Left lung (tissue), 10 donors: ENCODE data around the gene SNRPF. TPM values are rescaled to one million over a fixed set of nuclear protein-coding genes. Genes with fewer than 3 reads are reported as not detected.

Experiments used
- ATAC-seq: fragments of 200-7000 bp; cut with Tn5 transposase; one replicate; pipeline ENCODE4 v1.9.1; 2020; ENCODE audit warnings: moderate library complexity
- DNase-seq, 4 donors: peaks; one replicate each; pipeline ENCODE4 v3.0.0-alpha.2; 2013 to 2020
- H3K27ac ChIP-seq, 2 donors: fragments of 200-600 bp; sonication (generic) in 1 of 2; one replicate each; pipeline versions ENCODE4 v1.5.0 to v1.8.0; 2020 to 2021
- H3K27me3 ChIP-seq, 2 donors: fragments of 200-600 bp; sonication (generic) in 1 of 2; one replicate each; pipeline versions ENCODE4 v1.5.0 to v1.8.0; 2020 to 2021
- H3K36me3 ChIP-seq, 2 donors: fragments of 200-600 bp; sonication (generic) in 1 of 2; one replicate each; pipeline versions ENCODE4 v1.5.0 to v1.8.0; 2020 to 2021
- H3K4me1 ChIP-seq, 2 donors: fragments of 200-600 bp; one replicate each; pipeline ENCODE4 v1.8.0; 2021
- H3K4me3 ChIP-seq, 2 donors: fragments of 200-600 bp; sonication (generic) in 1 of 2; one replicate each; pipeline versions ENCODE4 v1.5.0 to v1.8.0; 2020 to 2021; ENCODE audit warnings: mild to moderate bottlenecking in 1 of 2
- H3K9me3 ChIP-seq, 2 donors: fragments of 200-600 bp; sonication (generic) in 1 of 2; one replicate each; pipeline versions ENCODE4 v1.5.0 to v1.8.0; 2020 to 2021
- CTCF ChIP-seq, 2 donors: fragments of 200-600 bp; sonication (generic) in 1 of 2; IDR thresholded peaks; one replicate each; pipeline versions ENCODE4 v1.5.0 to v1.8.0; 2021; ENCODE audit warnings: antibody characterized with exemption in 2 of 2
- intact Hi-C, 2 donors: fragments of 100-400 bp; cut with DNase I; formaldehyde crosslinking; loops; one replicate each; pipeline versions ENCODE4 v1.11.2 to v1.14.2; 2022
- polyA plus RNA-seq, 6 donors: library from polyadenylated mRNA; unstranded; fragments of 120-200 nt; gene quantifications; one replicate each; pipeline ENCODE4 v1.2.1, GENCODE V29; 2013; ENCODE audit not compliant: insufficient read length in 6 of 6
- total RNA-seq, 2 donors: library from RNA; stranded (reverse); fragmentation: NEBNext Ultra II Directional; extraction: Animal tissue kit (Norgen Biotek cat#: 25700); gene quantifications; one replicate each; pipeline ENCODE4 v1.2.1, GENCODE V29; 2021
- donor health status: DM: no; HTN: yes; CAD: no.
- donor health status: DM: no; HTN: no; CAD: no.

Gene SNRPF
- total and polyA plus RNA-seq, 8 donors: 16.4 to 94.5 (median 86.1) TPM

DNA sequence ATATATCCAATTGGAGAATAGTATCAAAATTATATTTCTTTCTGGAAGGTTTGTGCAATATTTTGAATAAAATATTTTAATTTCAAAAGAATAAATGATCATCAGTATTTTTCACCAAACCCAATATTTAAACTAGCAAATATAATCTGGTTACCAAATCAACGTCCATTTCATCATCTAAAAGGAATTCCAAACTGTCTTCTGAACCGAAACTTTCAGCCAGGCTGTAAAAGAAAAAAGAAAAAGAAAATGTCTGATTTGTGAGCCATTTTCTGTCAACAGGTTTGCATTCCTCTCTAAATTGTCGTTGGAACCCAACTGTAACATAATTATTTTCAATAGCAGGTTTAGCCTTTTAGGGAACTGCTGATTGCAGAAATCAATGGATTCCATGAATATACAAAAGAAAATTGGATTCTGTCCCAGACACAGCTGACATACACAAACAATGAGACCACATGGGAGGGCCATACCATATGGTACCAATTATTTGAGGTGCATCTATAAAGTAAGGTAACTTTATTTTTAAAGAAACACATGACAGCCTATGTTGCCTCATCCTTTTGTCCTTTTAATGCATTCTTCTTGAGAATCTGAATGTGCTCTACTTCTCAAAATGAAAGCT lies 22.7 kb downstream of the SNRPF start:
- no peaks in the 10 kb centered on the region for H3K4me1 ChIP-seq
- H3K36me3 ChIP-seq: no peaks in the 10 kb centered on the region
- intact Hi-C loops: no loop called here
- H3K4me3 ChIP-seq: no peak overlapping the region
- no peak for ATAC-seq
- H3K27ac ChIP-seq: no peak overlapping the region
- H3K9me3 ChIP-seq: peaks cover 0 to 14% of the 10 kb centered on the region in 2 donors
- DNase-seq: no peak
- no peak for TF ChIP-seq CTCF (IDR thresholded peaks at IDR 0.05)
- no peaks in the 10 kb centered on the region for H3K27me3 ChIP-seq

DNA sequence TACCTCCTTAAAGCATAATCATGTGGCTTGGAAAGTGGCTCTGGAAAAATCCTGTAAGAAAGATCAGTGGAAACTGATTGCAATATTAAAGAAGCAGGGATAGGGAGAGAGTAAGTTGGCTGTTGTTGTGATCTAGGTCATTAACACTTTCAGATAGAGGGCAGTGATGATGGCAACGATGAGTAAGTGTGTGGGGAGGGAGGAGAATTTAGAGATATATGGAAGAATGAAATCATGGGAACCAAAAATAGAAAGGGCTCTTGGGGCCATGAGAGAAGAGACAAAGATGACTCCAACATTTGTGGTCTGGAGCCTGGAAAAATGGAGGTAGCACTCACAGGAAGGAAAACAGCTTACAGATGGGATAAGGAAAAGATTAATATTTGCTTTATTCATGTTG lies 23.3 kb downstream of the SNRPF start:
- Histone ChIP-seq H3K27ac (no peak overlapping the region), H3K4me1 (no peaks in the 10 kb centered on the region), H3K9me3 (peaks cover 0 to 14% of the 10 kb centered on the region in 2 donors), H3K36me3 (no peaks in the 10 kb centered on the region), H3K4me3 (no peak overlapping the region), H3K27me3 (no peaks in the 10 kb centered on the region)
- DNase-seq (no peak), ATAC-seq (peak; percentile 41)
- intact Hi-C loops: no loop called here
- no peak for TF ChIP-seq CTCF (IDR thresholded peaks at IDR 0.05)

- no peak for DNase-seq
- TF ChIP-seq CTCF (IDR thresholded peaks at IDR 0.05): no peak
- intact Hi-C loops: no loop called here
These were observed 24.1 kb downstream of the SNRPF start for GRCh38 chr12:95882873-95883272.

GRCh38 chr12:95884998-95885397 lies 26.2 kb downstream of the SNRPF start:
- TF ChIP-seq CTCF (IDR thresholded peaks at IDR 0.05): no peak
- Histone ChIP-seq H3K9me3 (peaks cover 0 to 14% of the 10 kb centered on the region in 2 donors), H3K4me3 (no peak overlapping the region), H3K27me3 (no peaks in the 10 kb centered on the region), H3K27ac (peak overlapping the region in 1 of 2 donors; percentile 8), H3K4me1 (no peaks in the 10 kb centered on the region), H3K36me3 (no peaks in the 10 kb centered on the region)
- ATAC-seq: no peak
- intact Hi-C loops: no loop called here
- no peak for DNase-seq

More at GRCh38 chr12:95882873-95883272, 24.1 kb downstream of the SNRPF start:
- Histone ChIP-seq H3K4me3 (no peak overlapping the region), H3K9me3 (peaks cover 0 to 14% of the 10 kb centered on the region in 2 donors), H3K27ac (no peak overlapping the region), H3K36me3 (no peaks in the 10 kb centered on the region), H3K27me3 (no peaks in the 10 kb centered on the region), H3K4me1 (no peaks in the 10 kb centered on the region)
- ATAC-seq: no peak

GRCh38 chr12:95887311-95887710 lies 28.6 kb downstream of the SNRPF start:
- intact Hi-C loops: no loop called here
- no peak for ATAC-seq
- TF ChIP-seq CTCF (IDR thresholded peaks at IDR 0.05): no peak
- Histone ChIP-seq H3K4me1 (no peaks in the 10 kb centered on the region), H3K4me3 (no peak overlapping the region), H3K27ac (no peak overlapping the region), H3K36me3 (no peaks in the 10 kb centered on the region), H3K9me3 (peaks cover 0 to 14% of the 10 kb centered on the region in 2 donors), H3K27me3 (no peaks in the 10 kb centered on the region)
- DNase-seq: no peak
